ENCODE results near the gene RAB3B. TPM values are rescaled to one million over a fixed set of nuclear protein-coding genes. Genes with fewer than 3 reads are reported as not detected.
"Not testable (repeated sequence)": the region's sequence is repeated elsewhere in the genome, so short reads cannot be mapped to it uniquely, and the experiment has no call there.

RAB3B gene
- polyA plus RNA-seq, 12 donors: 0.15 to 1.5 (median 0.24) TPM; not detected in 1

GRCh38 chr1:51989582-51990477, 670 bp downstream of the RAB3B start:
- no peak for DNase-seq

- DNase-seq: no peak
These were observed 2.2 kb downstream of the RAB3B start for GRCh38 chr1:51988254-51988653.

- no peak for DNase-seq
These were observed 3.8 kb downstream of the RAB3B start for GRCh38 chr1:51986718-51987117.

GRCh38 chr1:51982161-51982560, 8.3 kb downstream of the RAB3B start:
- DNase-seq: no peak

- no peak for DNase-seq
These were observed 8.9 kb downstream of the RAB3B start for GRCh38 chr1:51981555-51981954.

GRCh38 chr1:51978099-51978498, 12.4 kb downstream of the RAB3B start:
- DNase-seq: no peak

- no peak for DNase-seq
These were observed 13.5 kb downstream of the RAB3B start for GRCh38 chr1:51976846-51977602.

- DNase-seq: no peak
These were observed 16.7 kb downstream of the RAB3B start for GRCh38 chr1:51973587-51974474.

- DNase-seq: no peak
These were observed 21.3 kb downstream of the RAB3B start for GRCh38 chr1:51969038-51969705.

GRCh38 chr1:51968632-51969031, 21.9 kb downstream of the RAB3B start:
- DNase-seq: no peak

- not testable (repeated sequence) for DNase-seq
These were observed 23.2 kb downstream of the RAB3B start for GRCh38 chr1:51967213-51967791.

GRCh38 chr1:51966559-51966958, 23.9 kb downstream of the RAB3B start:
- DNase-seq: no peak

GRCh38 chr1:51964309-51964696, 26.2 kb downstream of the RAB3B start:
- DNase-seq: no peak

- no peak for DNase-seq
These were observed 26.8 kb downstream of the RAB3B start for GRCh38 chr1:51963592-51964308.

GRCh38 chr1:51962486-51963356, 27.8 kb downstream of the RAB3B start:
- DNase-seq: no peak

- DNase-seq: no peak
These were observed 28.5 kb downstream of the RAB3B start for GRCh38 chr1:51961954-51962353.

- no peak for DNase-seq
These were observed 29.3 kb downstream of the RAB3B start for GRCh38 chr1:51961231-51961630.

GRCh38 chr1:51960262-51960661, 30.2 kb downstream of the RAB3B start:
- DNase-seq: no peak

GRCh38 chr1:51958824-51959223, 31.7 kb downstream of the RAB3B start:
- DNase-seq: no peak
